ENCODE measurements around the gene EVC. TPM values are rescaled to one million over a fixed set of nuclear protein-coding genes. Genes with fewer than 3 reads are reported as not detected.

The EVC gene
- total and polyA plus RNA-seq, 2 of the 4 experiments (the other 2 are of a cell fraction), result 16.8 to 18.9 TPM

DNA sequence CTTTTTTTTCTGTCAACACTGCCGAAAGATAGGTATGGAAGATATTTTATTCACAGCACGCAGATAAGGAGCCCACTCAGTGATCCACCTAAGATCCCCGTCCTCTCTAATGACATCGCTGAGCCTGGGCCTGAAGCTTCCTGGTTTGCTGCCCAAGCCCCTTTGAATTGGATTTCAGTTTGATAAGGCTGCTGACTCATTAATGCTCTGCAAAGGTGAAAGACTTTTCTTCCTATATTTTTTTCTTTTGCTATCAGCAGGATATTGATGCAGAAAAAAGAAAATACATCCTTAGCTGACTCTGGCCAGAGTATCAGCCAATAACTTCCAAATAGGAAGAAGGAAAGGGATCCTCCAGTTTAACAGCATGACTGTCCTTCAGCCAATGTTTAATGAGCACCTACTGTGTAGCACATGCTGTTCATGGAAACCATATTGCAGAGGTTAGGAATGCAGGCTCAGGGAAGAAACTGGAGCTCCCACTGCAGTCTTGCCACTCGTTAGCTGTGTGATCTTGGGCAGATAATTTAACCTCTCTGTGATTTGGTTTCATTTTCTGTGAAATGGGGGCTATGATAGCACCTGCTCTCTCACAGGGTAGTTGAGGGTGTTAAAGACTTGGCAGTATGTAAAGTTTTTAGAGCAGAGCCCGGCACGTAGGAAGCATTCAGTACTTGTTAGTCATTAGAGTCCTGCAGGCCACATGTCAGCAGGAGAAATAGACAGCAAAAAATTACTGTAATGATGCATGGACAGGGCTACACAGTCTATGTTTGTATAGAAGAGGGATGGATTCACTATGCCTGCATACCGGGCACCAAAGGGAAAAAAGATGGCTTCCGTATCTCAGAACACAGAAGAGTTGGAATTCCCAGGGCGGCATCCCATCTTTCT, 39.3 kb downstream of the EVC start:
- no peaks in the 10 kb centered on the region for H3K9me3 ChIP-seq (ENCODE audit: control insufficient read depth, insufficient read depth, low read length)
- H4K20me1 ChIP-seq (ENCODE audit: insufficient read depth, low read length), result peaks cover 12% of the 10 kb centered on the region
- WGBS, 2 experiments (ENCODE audit: extremely low coverage in 2 of 2, insufficient read length in 1 of 2), result no CpG with 5 or more reads among the region's 10 CpGs
- peak overlapping the region; percentile 80 for H2BK5ac ChIP-seq (ENCODE audit: low read depth, low read length, poor library complexity, severe bottlenecking)
- TF ChIP-seq POLR2A (IDR thresholded peaks at IDR 0.05; ENCODE audit: low read depth, low read length), result no peak
- peak; percentile 1; the same call in 1 of the 2 replicates for TF ChIP-seq FOS (IDR thresholded peaks at IDR 0.05; ENCODE audit: low read depth, low read length)
- peak overlapping the region; percentile 47 for H2AK9ac ChIP-seq (replicated peaks; ENCODE audit: low read depth, low read length, poor library complexity)
- CTCF ChIA-PET, result no interaction called here
- peaks cover 58% of the 10 kb centered on the region for H3K9me1 ChIP-seq (ENCODE audit: insufficient read depth, low read length)
- no peaks in the 10 kb centered on the region for H3K27me3 ChIP-seq (ENCODE audit: control insufficient read depth, insufficient read depth, low read length)
- H3K4me2 ChIP-seq (ENCODE audit: low read depth, low read length), result no peak overlapping the region
- H3K56ac ChIP-seq (ENCODE audit: extremely low read depth, insufficient read depth, low read length), result no peak overlapping the region
- H2BK15ac ChIP-seq (ENCODE audit: low read depth, low read length), result peak overlapping the region; percentile 93; the same call in 2 of the 3 replicates
- ATAC-seq (ENCODE audit: low read depth), result peak; percentile 43
- H2BK120ac ChIP-seq (ENCODE audit: low read depth, low read length), result peak overlapping the region; percentile 95
- peak overlapping the region; percentile 79 for H2BK20ac ChIP-seq (ENCODE audit: low read depth, low read length)
- peak; percentile 84 for DNase-seq
- peaks cover 50% of the 10 kb centered on the region for H3K36me3 ChIP-seq (ENCODE audit: control insufficient read depth, insufficient read depth, low read length)
- H3K9ac ChIP-seq (ENCODE audit: low read depth, low read length), result no peak overlapping the region
- H3K79me1 ChIP-seq (ENCODE audit: low read depth in 1 of 2, low read length in 2 of 2), result peaks cover 15 to 71% of the 10 kb centered on the region in 2 experiments
- dilution Hi-C loops (cut with HindIII; ENCODE audit: low sequenced_read_pairs, unreplicated experiment), result no loop called here
- intact Hi-C loops (cut with micrococcal nuclease), result no loop called here
- H4K5ac ChIP-seq (ENCODE audit: low read depth, low read length), result peak overlapping the region; percentile 21; the same call in 1 of the 2 replicates
- peaks cover 57% of the 10 kb centered on the region for H3K4me1 ChIP-seq (ENCODE audit: control insufficient read depth, insufficient read depth, low read length)
- peak overlapping the region; percentile 69 for H2AK5ac ChIP-seq (ENCODE audit: low read depth, low read length)
- H4K8ac ChIP-seq (ENCODE audit: low read depth in 2 of 2, low read length in 2 of 2), result peak overlapping the region; percentile 48 to 57; a peak in 3 of 4 replicates
- H3K18ac ChIP-seq (ENCODE audit: low read depth, low read length), result peak overlapping the region; percentile 89; the same call in 1 of the 2 replicates
- peak overlapping the region; percentile 54 for H3K27ac ChIP-seq (ENCODE audit: insufficient read depth, low read length)
- POLR2A ChIA-PET (ENCODE audit: unreplicated experiment), result no interaction called here
- no peak overlapping the region for H3K4me3 ChIP-seq (ENCODE audit: insufficient read depth, low read depth, low read length)
- H3K23ac ChIP-seq (ENCODE audit: low read depth, low read length), result no peak overlapping the region; the same call in 1 of the 2 replicates
- BruUV-seq (replicated peaks), result no TSS peak
- in situ Hi-C loops (cut with MboI; ENCODE audit: low sequenced_read_pairs), result no loop called here
- H2AFZ ChIP-seq (replicated peaks; ENCODE audit: low read length, poor library complexity), result no peak overlapping the region
- H3K14ac ChIP-seq (replicated peaks; ENCODE audit: low read depth, low read length), result 0 out of 2 replicates have a peak overlapping the region, but pooled peaks have one; percentile 42
- peak overlapping the region; percentile 97 for H3K4ac ChIP-seq (ENCODE audit: low read depth, low read length)
- H4K91ac ChIP-seq (ENCODE audit: insufficient read depth, low read depth, low read length), result peak overlapping the region; percentile 72

All from IMR-90 (cell line).